ENCODE results near the gene FAM222A.

The FAM222A gene

DNA sequence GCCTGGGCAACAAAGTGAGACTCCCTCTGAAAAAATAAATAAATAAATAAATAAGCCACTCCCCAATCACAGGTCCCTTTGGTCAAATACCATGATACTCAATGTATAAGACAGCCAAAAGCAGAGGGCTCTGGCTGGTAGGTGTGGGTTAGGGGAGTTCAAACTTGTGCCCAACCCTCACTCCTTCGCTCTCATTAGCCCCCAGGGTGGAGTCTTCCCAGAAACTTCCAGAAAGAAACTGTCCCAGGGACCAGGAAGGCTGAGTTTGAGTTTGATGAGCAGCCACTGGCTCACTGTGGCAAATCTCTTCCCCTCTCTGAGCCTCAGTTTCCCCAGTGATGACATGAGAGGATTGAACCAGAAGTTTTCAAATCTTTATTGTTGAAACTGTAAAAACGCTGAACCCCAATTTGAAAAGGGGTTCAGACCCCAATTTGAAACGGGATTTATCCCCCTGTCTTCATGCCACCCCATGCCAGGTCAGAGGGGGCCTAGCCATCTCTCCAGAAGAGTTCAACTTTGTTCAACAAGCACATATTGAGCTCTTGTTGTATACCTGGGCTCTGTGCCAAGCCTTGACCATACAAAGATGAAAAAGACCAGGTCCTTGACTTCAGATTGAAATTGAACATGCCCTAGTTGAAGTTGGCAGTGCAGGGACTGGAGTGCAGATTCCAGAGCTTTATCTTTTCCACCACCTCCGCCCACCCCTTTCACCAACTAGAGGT is 9.1 kb upstream of the FAM222A start:
- no peak overlapping the region for H2AFZ ChIP-seq (ENCODE audit: low read length)
- DNase-seq, result no peak
- no peaks in the 10 kb centered on the region for H3K9me3 ChIP-seq (replicated peaks; ENCODE audit: insufficient read depth, low read length)
- H3K9me2 ChIP-seq (replicated peaks; ENCODE audit: insufficient read depth, low read length), result no peaks in the 10 kb centered on the region
- TF ChIP-seq EZH2phosphoT487 (IDR thresholded peaks at IDR 0.05; ENCODE audit: low read length), result no peak
- TF ChIP-seq, protein P1, sequence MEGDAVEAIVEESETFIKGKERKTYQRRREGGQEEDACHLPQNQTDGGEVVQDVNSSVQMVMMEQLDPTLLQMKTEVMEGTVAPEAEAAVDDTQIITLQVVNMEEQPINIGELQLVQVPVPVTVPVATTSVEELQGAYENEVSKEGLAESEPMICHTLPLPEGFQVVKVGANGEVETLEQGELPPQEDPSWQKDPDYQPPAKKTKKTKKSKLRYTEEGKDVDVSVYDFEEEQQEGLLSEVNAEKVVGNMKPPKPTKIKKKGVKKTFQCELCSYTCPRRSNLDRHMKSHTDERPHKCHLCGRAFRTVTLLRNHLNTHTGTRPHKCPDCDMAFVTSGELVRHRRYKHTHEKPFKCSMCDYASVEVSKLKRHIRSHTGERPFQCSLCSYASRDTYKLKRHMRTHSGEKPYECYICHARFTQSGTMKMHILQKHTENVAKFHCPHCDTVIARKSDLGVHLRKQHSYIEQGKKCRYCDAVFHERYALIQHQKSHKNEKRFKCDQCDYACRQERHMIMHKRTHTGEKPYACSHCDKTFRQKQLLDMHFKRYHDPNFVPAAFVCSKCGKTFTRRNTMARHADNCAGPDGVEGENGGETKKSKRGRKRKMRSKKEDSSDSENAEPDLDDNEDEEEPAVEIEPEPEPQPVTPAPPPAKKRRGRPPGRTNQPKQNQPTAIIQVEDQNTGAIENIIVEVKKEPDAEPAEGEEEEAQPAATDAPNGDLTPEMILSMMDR (IDR thresholded peaks at IDR 0.05; ENCODE audit: low read length), result no peak
- TF ChIP-seq EZH2 (optimal IDR thresholded peaks at IDR 0.05; ENCODE audit: low read depth, low read length), result no peak
- no peak overlapping the region for H3K27ac ChIP-seq (ENCODE audit: low read length)
- no peaks in the 10 kb centered on the region for H3F3A ChIP-seq (ENCODE audit: insufficient read depth, low read length)
- no peaks in the 10 kb centered on the region for H3K4me1 ChIP-seq (ENCODE audit: low read length)
- no peaks in the 10 kb centered on the region for H3K36me3 ChIP-seq (replicated peaks; ENCODE audit: insufficient read depth, low read length)
- H3K4me3 ChIP-seq (ENCODE audit: low read length), result no peak overlapping the region
- no peak overlapping the region for H3K9ac ChIP-seq (ENCODE audit: low read length)
- no peaks in the 10 kb centered on the region for H3K79me2 ChIP-seq (ENCODE audit: low read length)
- no peak overlapping the region for H3K4me2 ChIP-seq (ENCODE audit: low read depth, low read length)
- no peaks in the 10 kb centered on the region for H4K20me1 ChIP-seq (ENCODE audit: insufficient read depth, low read length)
- H3K27me3 ChIP-seq (replicated peaks; ENCODE audit: insufficient read depth, low read length), result no peaks in the 10 kb centered on the region

DNA sequence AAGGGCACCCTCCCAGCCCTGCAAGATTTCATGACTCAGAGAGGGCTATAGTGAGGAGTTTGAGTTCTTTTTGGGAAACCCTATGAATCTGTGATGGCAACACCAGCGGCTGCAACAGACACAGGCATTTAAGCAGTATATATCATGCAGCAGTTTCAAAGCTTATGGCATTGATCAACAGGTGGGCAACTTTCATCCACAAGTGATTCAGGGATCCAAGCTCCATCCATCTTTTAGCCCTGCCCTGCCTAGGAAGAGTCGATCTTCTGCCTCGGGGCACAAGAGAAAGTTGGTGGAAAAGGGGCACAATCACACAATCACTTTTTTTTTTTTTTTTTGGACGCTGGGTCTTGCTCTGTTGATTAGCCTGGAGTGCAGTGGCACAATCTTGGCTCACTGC is 8.3 kb upstream of the FAM222A start:
- H3K4me1 ChIP-seq (ENCODE audit: low read length), result no peaks in the 10 kb centered on the region
- H3K4me2 ChIP-seq (ENCODE audit: low read depth, low read length), result no peak overlapping the region
- H3K4me3 ChIP-seq (ENCODE audit: low read length), result no peak overlapping the region
- no peak overlapping the region for H3K27ac ChIP-seq (ENCODE audit: low read length)
- no peaks in the 10 kb centered on the region for H3K27me3 ChIP-seq (replicated peaks; ENCODE audit: insufficient read depth, low read length)
- no peaks in the 10 kb centered on the region for H3K9me3 ChIP-seq (replicated peaks; ENCODE audit: insufficient read depth, low read length)
- TF ChIP-seq EZH2phosphoT487 (IDR thresholded peaks at IDR 0.05; ENCODE audit: low read length) (no peak), EZH2 (optimal IDR thresholded peaks at IDR 0.05; ENCODE audit: low read depth, low read length) (no peak)
- TF ChIP-seq, protein P1 (IDR thresholded peaks at IDR 0.05; ENCODE audit: low read length), result no peak
- no peaks in the 10 kb centered on the region for H3K79me2 ChIP-seq (ENCODE audit: low read length)
- no peaks in the 10 kb centered on the region for H3F3A ChIP-seq (ENCODE audit: insufficient read depth, low read length)
- no peaks in the 10 kb centered on the region for H4K20me1 ChIP-seq (ENCODE audit: insufficient read depth, low read length)
- no peak overlapping the region for H2AFZ ChIP-seq (ENCODE audit: low read length)
- no peaks in the 10 kb centered on the region for H3K9me2 ChIP-seq (replicated peaks; ENCODE audit: insufficient read depth, low read length)
- no peak overlapping the region for H3K9ac ChIP-seq (ENCODE audit: low read length)
- DNase-seq, result no peak
- H3K36me3 ChIP-seq (replicated peaks; ENCODE audit: insufficient read depth, low read length), result no peaks in the 10 kb centered on the region

DNA sequence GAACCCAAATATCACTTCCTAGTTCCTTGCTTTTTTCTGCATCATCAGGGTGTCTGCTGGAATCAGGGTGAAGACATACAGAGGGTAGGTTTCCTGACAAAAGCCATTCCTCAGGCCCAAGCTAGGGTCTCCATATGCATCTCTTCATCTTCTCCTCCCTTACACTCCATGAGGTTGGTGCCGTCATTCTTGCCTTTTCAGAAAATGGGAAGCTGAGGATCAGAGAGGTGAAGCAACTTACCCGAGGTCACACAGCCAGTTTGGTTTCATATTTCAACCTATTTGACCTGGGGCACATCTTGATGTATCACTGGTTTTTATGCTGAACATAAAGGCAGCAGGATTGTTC is 7.3 kb upstream of the FAM222A start:
- Histone ChIP-seq H3K9ac (ENCODE audit: low read length) (no peak overlapping the region), H3K4me3 (ENCODE audit: low read length) (no peak overlapping the region), H2AFZ (ENCODE audit: low read length) (no peak overlapping the region), H3K79me2 (ENCODE audit: low read length) (no peaks in the 10 kb centered on the region), H3K36me3 (replicated peaks; ENCODE audit: insufficient read depth, low read length) (no peaks in the 10 kb centered on the region), H3F3A (ENCODE audit: insufficient read depth, low read length) (no peaks in the 10 kb centered on the region), H3K9me2 (replicated peaks; ENCODE audit: insufficient read depth, low read length) (no peaks in the 10 kb centered on the region), H4K20me1 (ENCODE audit: insufficient read depth, low read length) (no peaks in the 10 kb centered on the region), H3K4me1 (ENCODE audit: low read length) (no peaks in the 10 kb centered on the region), H3K4me2 (ENCODE audit: low read depth, low read length) (no peak overlapping the region), H3K9me3 (replicated peaks; ENCODE audit: insufficient read depth, low read length) (no peaks in the 10 kb centered on the region), H3K27me3 (replicated peaks; ENCODE audit: insufficient read depth, low read length) (no peaks in the 10 kb centered on the region), H3K27ac (ENCODE audit: low read length) (no peak overlapping the region)
- TF ChIP-seq EZH2 (optimal IDR thresholded peaks at IDR 0.05; ENCODE audit: low read depth, low read length) (no peak), EZH2phosphoT487 (IDR thresholded peaks at IDR 0.05; ENCODE audit: low read length) (no peak)
- TF ChIP-seq, protein P1 (IDR thresholded peaks at IDR 0.05; ENCODE audit: low read length), result no peak
- DNase-seq, result no peak

All from MM.1S (cell line).